Coronary artery (tissue), 2 donors: ENCODE results near the gene TFDP2.
"Not testable (repeated sequence)": the region's sequence is repeated elsewhere in the genome, so short reads cannot be mapped to it uniquely, and the experiment has no call there.

Experiments used
- DNase-seq: peaks from one replicate; pipeline ENCODE4 v3.0.0-alpha.2; 2017; ENCODE audit warnings: low spot score
- H3K27ac ChIP-seq, 2 donors: fragments of 200-600 bp; sonication (generic); one replicate each; pipeline ENCODE4 v1.5.1; 2016 to 2019
- H3K4me3 ChIP-seq: fragments of 200-600 bp; sonication (generic); 2 replicates; pipeline ENCODE4 v1.5.1; 2016; ENCODE audit warnings: mild to moderate bottlenecking, moderate library complexity
- CTCF ChIP-seq: fragments of 200-600 bp; sonication (generic); IDR thresholded peaks from one replicate; pipeline ENCODE4 v1.5.1; 2019; ENCODE audit warnings: antibody characterized with exemption

Gene TFDP2

DNA sequence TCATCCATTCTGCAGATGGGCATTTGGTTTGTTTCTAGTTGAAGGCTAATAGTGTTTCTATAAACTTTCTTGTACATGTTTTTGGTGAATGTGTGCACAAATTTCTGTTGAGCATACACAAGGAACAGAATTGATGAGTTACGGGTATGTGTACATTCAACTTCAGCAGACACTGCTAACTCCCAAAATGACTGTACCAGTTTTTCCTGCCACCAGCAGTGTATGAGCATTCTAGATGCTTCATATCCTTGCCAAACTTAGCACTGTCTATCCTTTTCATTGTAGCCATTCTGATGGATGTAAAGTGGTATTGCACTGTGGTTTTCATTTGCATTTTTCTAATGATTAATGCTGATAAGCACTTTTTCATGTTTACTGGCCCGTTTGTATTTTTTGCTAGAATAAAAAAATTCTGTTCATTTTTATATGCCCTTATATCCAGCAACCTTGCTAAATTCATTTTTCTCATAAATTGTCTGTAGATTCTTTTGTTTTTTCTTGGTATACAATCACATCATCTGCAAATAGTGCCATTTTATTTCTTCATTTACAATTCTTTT, 162.7 kb downstream of the TFDP2 start:
- no peak for DNase-seq
- Histone ChIP-seq H3K4me3 (no peak overlapping the region), H3K27ac (no peak overlapping the region)
- no peak for TF ChIP-seq CTCF

DNA sequence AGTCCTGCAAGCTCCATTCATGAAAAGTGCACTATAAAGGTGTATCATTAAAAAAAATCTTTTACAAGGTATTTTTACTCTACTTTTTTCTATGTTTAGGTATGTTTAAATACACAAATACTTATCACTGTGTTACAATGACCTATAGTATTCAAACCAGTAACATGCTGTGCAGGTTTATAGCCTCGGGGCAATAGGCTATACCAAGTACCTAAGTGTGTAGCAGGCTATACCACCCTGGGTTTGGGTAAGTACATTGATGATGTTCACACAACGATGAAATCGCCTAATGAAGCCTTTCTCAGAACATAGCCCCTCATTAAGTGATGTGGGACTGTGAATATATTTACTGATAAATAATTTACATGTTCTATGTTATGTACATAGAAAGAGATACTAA, 168.3 kb downstream of the TFDP2 start:
- TF ChIP-seq CTCF = no peak
- Histone ChIP-seq H3K27ac (no peak overlapping the region), H3K4me3 (no peak overlapping the region)
- no peak for DNase-seq

DNA sequence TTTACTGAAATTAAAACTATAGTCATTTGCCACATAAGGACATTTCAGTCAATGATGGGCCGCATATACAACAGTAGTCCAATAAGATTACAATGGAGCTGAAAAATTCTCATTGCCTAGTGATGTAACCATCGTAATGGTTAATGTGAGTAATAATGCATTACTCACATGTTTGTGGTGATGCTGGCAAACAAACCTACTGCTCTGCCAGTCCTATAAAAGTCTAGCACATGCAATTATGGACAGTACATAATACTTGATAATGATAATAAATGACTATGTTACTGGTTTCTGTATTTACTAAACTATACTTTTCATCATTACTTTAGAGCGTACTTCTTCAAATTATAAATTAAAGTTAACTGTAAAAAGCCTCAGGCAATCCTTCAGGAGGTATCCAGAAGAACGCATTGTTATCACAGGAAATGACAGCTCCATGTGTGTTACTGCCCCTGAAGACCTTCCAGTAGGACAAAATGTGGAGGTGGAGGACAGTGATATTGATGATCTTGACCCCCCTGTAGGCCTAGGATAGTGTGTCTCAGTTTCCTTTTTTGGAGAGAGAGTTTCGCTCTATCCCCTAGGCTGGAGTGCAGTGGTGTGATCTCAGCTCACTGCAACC, 170.2 kb downstream of the TFDP2 start:
- no peak overlapping the region for H3K4me3 ChIP-seq
- no peak for DNase-seq
- no peak overlapping the region for H3K27ac ChIP-seq
- no peak for TF ChIP-seq CTCF

DNA sequence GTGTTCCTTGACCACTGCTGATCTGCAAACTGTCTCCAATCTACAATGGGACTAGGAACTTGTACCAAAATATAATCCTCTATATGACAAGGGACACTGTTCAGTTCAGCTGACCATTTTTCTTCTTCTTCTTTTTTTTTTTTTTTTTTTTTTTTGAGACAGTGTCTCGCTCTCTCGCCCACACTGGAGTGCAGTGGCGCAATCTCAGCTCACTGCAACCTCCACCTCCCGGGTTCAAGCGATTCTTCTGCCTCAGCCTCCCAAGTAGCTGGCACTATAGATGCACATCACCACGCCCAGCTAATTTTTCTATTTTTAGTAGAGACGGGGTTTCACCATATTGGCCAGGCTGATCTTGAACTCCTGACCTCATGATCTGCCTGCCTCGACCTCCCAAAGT, 174.6 kb downstream of the TFDP2 start:
- not testable (repeated sequence) for H3K4me3 ChIP-seq, DNase-seq, H3K27ac ChIP-seq

GRCh38 chr3:141972399-141972798, 176.9 kb downstream of the TFDP2 start:
- H3K27ac ChIP-seq = no peak overlapping the region
- no peak for TF ChIP-seq CTCF
- H3K4me3 ChIP-seq = no peak overlapping the region
- no peak for DNase-seq

DNA sequence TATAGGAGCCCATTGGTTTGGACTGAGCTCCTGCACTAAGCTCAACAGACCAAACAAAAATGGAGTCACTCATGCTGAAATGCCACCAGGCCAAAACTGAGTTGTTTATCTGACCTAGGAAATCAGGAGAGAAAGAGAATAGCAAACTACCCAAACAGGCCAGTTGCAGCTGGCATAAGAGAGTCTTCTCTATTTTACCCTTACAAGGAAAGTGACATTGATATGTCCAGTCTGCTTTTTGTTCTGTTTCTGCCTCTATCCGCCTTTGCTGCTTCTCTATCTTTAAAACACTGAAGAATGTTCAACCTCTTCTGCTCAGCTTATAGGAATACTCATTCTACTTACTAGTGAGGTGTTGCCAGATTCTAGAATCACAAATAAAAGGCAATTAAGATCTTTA, 177.8 kb downstream of the TFDP2 start:
- no peak overlapping the region for H3K4me3 ChIP-seq
- no peak for DNase-seq
- no peak for TF ChIP-seq CTCF
- no peak overlapping the region for H3K27ac ChIP-seq

DNA sequence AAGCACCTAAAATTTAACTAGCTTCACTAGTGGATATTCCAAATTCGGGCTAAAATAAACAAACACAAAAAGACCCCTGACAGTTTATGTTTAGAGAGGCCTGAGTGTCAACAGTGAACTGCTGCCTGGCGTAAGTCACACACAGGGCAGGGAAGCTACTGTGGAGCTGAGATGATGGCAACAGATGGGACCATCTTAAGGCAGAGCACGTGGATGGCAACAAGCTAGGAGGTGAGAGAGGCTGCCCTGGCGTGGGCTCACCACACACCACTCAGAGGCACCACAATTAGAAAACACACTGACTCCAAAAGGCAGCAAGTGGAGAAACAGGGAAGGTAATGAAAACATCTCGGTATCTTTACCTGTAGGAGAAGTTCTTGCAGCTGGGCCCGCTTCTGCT, 179.6 kb downstream of the TFDP2 start:
- no peak for TF ChIP-seq CTCF

More for the DNA sequence above, 179.6 kb downstream of the TFDP2 start:
- DNase-seq = no peak
- Histone ChIP-seq H3K4me3 (no peak overlapping the region), H3K27ac (no peak overlapping the region)
